ENCODE results near the gene DAP.

DAP gene

DNA sequence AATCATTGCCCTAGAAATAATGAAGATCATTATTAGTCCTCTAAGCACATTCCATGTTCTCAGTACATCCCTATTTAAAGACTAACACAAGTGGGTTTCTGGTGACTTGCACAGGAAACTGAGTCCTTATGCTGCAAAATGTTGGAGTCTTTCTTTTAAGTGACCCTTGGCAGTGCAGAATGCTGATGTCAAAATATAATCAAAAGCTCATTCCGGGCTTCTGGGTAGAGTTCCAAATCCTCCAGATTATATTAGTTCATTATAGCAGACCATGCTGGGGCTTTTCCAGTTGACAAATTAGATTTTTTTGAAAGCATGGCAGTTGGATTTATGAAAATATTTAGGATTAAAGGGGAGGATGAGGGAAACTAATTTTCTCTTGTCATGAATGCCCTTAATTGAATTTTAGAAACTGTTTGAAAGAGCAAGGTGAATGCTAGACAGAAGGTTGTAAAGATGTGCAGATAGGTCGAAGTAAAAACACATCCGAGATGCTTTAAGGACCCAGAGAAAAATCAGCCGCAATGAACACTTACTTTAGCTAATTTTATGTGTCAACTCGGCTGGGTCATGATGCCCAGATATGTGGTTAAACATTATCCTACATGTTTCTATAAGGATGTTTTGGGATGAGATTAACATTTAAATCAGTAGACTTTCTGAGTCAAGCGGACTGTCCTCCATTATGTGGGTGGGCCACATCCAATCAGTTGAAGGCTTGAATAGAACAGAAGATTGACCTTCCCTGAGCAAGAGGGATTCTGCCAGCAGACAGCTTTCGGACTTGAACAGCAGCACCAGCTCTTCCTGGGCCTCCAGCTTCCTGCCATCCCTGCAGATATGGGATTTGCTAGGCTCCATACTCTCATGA, 88.7 kb downstream of the DAP start:
- no peaks in the 10 kb centered on the region for H3K79me2 ChIP-seq
- H2AFZ ChIP-seq, result no peak overlapping the region
- H3K36me3 ChIP-seq (ENCODE audit: control insufficient read depth, insufficient read depth, low read length), result no peaks in the 10 kb centered on the region
- H3K27me3 ChIP-seq (ENCODE audit: control insufficient read depth, insufficient read depth, low read length), result no peaks in the 10 kb centered on the region
- no peak overlapping the region for H3K4me3 ChIP-seq (ENCODE audit: low read depth, low read length)
- no peaks in the 10 kb centered on the region for H3K4me1 ChIP-seq
- TF ChIP-seq, protein P1, sequence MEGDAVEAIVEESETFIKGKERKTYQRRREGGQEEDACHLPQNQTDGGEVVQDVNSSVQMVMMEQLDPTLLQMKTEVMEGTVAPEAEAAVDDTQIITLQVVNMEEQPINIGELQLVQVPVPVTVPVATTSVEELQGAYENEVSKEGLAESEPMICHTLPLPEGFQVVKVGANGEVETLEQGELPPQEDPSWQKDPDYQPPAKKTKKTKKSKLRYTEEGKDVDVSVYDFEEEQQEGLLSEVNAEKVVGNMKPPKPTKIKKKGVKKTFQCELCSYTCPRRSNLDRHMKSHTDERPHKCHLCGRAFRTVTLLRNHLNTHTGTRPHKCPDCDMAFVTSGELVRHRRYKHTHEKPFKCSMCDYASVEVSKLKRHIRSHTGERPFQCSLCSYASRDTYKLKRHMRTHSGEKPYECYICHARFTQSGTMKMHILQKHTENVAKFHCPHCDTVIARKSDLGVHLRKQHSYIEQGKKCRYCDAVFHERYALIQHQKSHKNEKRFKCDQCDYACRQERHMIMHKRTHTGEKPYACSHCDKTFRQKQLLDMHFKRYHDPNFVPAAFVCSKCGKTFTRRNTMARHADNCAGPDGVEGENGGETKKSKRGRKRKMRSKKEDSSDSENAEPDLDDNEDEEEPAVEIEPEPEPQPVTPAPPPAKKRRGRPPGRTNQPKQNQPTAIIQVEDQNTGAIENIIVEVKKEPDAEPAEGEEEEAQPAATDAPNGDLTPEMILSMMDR (IDR thresholded peaks at IDR 0.05), result no peak
- H3K4me2 ChIP-seq (ENCODE audit: low read length), result no peak overlapping the region
- no peak overlapping the region for H3K27ac ChIP-seq
- no peak overlapping the region for H3K9ac ChIP-seq
- no peaks in the 10 kb centered on the region for H3K9me3 ChIP-seq (ENCODE audit: control insufficient read depth, low read length)

DNA sequence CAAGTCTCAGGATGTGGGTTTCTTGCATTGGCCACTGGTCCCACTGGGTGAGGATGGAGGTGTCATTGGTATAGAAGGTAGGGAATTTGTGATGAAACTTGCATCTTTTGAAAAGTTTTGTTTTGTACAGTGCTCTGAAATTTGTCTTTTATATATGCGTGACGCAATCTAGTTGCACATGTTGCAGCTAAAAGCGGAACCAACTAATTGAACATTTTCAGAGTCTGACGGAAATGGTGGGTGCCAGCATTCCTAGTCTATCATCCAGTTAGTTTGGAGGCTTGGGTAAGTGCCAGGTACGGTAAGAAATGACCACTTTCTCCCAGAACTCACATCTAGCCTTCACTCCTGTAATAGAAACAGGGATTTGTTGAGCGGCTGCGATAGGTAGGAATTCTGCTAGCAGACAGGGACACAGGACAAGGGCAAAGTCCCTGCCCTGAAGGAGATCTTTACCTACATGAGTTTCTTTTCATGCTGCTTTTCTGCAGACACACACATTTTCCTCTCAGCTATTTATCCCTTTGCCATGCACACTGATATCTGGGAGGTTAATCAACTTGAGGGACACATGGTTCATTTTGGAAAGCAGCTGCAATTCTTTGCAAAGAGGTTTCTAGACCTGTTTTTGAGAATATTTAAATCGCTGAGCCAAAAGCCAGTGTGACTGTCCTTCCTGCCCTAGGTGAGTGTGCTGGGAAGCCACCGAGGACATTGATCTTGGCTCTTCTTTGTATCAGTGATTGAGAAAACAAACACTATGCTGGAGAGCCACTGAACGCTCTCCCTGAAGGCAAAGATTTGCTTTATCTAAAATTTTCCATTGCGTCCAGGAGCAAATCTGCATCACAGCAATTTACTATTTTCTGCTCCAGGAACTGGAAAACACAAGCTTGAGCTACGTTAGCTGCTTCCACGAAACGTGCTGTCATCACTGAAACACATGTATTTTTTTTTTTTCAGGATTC, 89.7 kb downstream of the DAP start:
- Histone ChIP-seq H3K27ac (no peak overlapping the region), H3K79me2 (no peaks in the 10 kb centered on the region), H3K36me3 (ENCODE audit: control insufficient read depth, insufficient read depth, low read length) (no peaks in the 10 kb centered on the region), H3K4me2 (ENCODE audit: low read length) (no peak overlapping the region), H3K9me3 (ENCODE audit: control insufficient read depth, low read length) (no peaks in the 10 kb centered on the region), H3K4me3 (ENCODE audit: low read depth, low read length) (no peak overlapping the region), H3K4me1 (no peaks in the 10 kb centered on the region), H3K27me3 (ENCODE audit: control insufficient read depth, insufficient read depth, low read length) (no peaks in the 10 kb centered on the region), H3K9ac (no peak overlapping the region), H2AFZ (no peak overlapping the region)
- TF ChIP-seq, protein P1 (IDR thresholded peaks at IDR 0.05), result no peak

DNA sequence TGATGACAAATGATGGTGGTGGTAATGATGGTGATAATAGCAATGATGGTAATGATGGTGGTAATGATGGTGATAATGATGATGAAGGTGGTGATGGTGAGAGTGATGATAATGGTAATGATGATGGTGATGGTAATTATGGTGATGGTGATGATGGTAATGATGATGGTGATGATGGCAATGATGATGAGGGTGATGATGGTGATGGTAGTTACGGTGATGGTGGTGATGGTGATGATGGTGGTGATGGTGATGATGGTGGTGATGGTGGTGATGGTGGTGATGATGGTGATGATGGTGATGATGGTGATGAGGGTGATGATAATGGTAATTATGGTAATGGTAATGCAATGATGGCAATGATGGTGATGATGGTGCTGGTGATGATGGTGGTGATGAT, 91.1 kb downstream of the DAP start:
- no peak overlapping the region for H2AFZ ChIP-seq
- H3K4me2 ChIP-seq (ENCODE audit: low read length), result no peak overlapping the region
- no peaks in the 10 kb centered on the region for H3K4me1 ChIP-seq
- H3K36me3 ChIP-seq (ENCODE audit: control insufficient read depth, insufficient read depth, low read length), result no peaks in the 10 kb centered on the region
- H3K27ac ChIP-seq, result no peak overlapping the region
- no peaks in the 10 kb centered on the region for H3K9me3 ChIP-seq (ENCODE audit: control insufficient read depth, low read length)
- no peak overlapping the region for H3K4me3 ChIP-seq (ENCODE audit: low read depth, low read length)
- TF ChIP-seq, protein P1 (IDR thresholded peaks at IDR 0.05), result no peak
- no peaks in the 10 kb centered on the region for H3K79me2 ChIP-seq
- no peak overlapping the region for H3K9ac ChIP-seq
- no peaks in the 10 kb centered on the region for H3K27me3 ChIP-seq (ENCODE audit: control insufficient read depth, insufficient read depth, low read length)

DNA sequence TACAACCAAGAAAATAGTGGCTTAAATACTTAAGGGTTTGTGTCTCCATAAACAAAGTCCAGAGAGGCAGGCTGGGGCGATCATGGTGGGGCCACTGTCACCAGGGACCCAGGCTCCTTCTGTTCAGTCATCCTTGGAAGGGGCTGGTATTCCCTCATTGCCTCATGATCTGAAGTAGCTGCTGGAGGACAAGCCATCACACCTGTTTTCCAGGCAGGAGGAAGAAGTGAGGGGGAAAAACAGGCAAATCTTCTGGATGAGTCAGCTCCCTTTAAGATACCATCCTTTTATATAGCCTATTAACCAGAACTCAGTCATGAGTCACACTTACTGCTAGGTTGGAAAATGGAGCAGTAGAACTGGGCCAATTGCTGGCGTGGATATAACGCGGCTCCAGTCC, 92.3 kb downstream of the DAP start:
- TF ChIP-seq, protein P1 (IDR thresholded peaks at IDR 0.05), result no peak
- Histone ChIP-seq H3K27me3 (ENCODE audit: control insufficient read depth, insufficient read depth, low read length) (no peaks in the 10 kb centered on the region), H2AFZ (no peak overlapping the region), H3K79me2 (no peaks in the 10 kb centered on the region), H3K4me1 (no peaks in the 10 kb centered on the region), H3K9ac (no peak overlapping the region), H3K4me2 (ENCODE audit: low read length) (no peak overlapping the region), H3K9me3 (ENCODE audit: control insufficient read depth, low read length) (no peaks in the 10 kb centered on the region), H3K4me3 (ENCODE audit: low read depth, low read length) (no peak overlapping the region), H3K27ac (no peak overlapping the region), H3K36me3 (ENCODE audit: control insufficient read depth, insufficient read depth, low read length) (no peaks in the 10 kb centered on the region)

Data from parathyroid adenoma (tissue), 2 donors.